HG02981 (cell line): ENCODE measurements around the gene ABCD2.
"Not testable (repeated sequence)": the region's sequence is repeated elsewhere in the genome, so short reads cannot be mapped to it uniquely, and the experiment has no call there.

Experiments
- ATAC-seq: cut with Tn5 transposase; IDR thresholded peaks from one replicate; pipeline ENCODE4 v1.9.1; 2021; ENCODE audit warnings: mild to moderate bottlenecking, moderate library complexity; ENCODE audit not compliant: unreplicated experiment

Gene ABCD2

DNA sequence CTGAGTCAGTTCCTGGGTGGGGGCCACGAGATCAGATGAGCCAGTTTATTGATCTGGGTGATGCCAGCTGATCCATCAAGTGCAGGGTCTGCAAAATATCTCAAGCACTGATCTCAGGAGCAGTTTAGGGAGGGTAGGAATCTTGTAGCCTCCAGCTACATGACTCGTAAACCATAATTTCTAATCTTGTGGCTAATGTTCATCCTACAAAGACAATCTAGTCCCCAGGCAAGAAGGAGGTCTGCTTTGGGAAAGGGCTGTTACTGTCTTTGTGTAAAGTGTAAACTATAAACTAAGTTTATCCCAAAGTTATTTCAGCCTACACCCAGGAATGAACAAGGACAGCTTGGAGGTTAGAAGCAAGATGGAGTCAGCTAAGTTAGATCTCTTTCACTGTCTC is 75.4 kb downstream of the ABCD2 start:
- ATAC-seq = not testable (repeated sequence)

DNA sequence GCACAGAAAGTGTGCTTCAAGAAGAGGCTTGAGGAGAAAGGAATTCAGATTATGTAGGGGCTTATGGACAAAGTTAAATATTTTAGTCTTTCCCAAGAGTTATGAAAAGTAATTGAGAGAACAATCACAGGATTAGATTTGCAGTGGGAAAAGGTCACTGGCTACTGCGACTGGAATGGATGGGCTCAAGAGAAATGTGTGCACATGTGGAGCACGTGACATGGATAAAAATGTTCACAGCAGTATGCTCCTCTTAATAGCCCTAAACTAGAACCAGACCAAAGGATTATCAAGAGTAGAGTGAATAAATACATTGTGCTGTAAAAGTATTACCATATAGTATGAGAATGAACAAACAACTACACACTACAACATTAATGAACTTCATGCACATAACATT is 78.1 kb downstream of the ABCD2 start:
- no peak for ATAC-seq

DNA sequence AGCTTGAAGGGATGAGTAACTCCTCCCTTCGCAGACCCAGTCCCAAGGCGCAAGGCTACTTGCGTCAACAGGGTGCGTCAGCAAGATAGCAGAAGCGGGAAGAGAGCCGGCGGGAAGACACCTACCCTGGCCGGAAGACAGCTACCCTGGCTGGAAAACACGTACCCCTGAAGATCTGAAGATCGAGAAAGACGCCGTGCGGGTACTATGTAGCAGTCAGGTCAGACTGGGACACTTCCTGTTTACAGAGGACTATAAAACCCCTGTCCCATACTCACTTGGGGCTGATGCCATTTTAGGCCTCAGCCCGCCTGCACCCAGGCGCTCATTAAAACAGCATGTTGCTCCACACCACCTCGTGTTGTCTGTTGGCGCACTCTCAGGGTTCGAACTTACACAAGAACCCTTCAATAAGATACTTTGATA is 80.9 kb downstream of the ABCD2 start:
- ATAC-seq = no peak

DNA sequence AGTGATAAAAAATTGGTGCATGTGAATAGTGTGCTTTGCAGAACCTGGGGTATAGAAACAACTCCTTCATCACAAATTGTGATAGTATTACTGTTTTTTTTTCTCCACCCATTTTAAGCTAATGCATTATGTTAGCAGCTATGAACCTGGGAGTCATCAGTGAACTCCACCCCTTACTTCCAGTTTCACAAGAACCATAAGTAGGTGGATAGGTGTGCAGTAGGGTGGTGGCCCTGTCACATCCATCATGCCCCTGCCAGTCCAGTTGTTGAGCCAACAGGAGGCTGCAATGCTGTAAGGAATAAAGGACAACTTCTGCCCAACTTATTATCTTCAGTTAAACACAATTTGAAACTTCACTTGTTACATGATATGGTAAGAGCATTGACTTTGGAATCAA is 85.7 kb downstream of the ABCD2 start:
- no peak for ATAC-seq

DNA sequence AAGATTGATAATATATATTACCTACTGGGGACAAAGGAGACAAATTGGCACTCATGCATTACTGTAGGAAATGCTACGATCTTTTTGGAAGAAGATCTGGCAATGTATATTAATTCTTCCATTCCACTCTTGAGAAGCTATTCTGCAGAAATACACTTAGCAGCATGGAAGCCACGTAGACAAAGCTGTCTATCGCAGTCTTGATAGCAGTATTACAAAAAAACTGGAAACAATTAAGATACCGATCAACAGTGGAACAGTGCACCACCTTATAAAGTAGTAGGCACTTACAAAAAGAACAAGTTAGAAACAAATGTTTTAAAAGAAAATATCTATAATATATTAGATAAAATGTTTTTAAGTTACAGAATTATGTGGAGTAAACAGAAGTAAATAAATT is 87.2 kb downstream of the ABCD2 start:
- ATAC-seq = no peak

DNA sequence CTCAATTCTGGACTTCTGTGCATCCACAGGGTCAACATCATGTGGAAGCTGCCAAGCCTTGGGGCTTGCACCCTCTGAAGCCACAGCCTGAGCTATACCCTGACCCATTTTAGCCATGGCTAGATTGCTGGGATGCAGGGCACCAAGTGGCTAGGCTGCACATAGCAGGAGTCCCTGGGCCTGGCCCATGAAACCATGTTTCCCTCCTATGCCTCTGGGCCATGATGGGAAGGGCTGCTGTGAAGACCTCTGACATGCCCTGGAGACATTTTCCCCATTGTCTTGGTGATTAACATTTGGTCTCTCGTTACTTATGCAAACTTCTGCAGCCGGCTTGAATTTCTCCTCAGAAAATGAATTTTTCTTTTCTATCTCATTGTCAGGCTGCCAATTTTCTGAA is 92.6 kb downstream of the ABCD2 start:
- ATAC-seq = no peak

DNA sequence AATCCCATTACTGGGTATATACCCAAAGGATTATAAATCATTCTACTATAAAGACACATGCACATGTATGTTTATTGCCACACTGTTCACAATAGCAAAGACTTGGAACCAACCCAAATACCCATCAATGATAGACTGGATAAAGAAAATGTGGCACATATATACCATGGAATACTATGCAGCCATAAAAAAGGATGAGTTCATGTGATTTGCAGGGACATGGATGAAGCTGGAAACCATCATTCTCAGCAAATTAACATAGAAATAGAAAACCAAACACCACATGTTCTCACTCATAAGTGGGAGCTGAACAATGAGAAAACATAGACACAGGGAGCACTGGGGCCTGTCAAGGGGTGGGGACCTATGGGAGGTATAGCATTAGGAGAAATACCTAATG is 97.4 kb downstream of the ABCD2 start:
- not testable (repeated sequence) for ATAC-seq

DNA sequence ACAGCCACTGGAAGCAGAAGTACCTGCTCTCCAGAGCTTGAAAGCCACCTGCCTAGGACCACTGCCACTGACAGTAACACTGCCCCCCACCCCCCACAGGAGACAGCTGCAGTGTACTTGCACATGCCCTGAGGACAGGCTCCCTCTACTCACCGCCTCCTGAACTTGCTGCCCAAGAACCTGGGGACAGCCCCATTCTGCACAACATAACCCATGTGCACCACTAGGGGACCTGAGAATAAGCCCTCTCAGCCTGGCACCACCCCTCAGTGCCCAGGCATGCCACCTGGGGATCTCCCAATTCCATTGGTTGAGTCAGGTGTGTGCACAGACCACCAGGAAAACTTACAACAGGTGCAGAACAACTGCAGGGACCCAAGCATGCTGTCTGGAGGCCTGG is 109.6 kb downstream of the ABCD2 start:
- ATAC-seq = no peak

DNA sequence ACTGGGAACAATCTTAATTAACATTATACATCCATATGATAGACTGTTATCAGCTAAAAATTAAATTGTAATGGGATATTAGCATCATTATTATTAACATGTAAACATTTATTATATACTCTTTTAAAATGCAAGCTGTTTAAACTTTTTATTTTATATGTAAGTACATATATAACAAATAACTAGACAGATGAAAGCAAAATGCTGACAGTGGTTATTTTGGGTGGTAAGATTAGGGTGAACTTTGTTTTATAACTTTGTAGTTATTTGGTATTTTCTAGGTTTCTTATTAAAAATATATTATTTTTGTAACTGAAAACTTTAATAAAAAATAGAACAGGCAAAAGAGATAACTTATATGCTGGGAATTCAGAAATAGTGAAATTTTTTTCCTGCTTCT is 114.0 kb downstream of the ABCD2 start:
- no peak for ATAC-seq

DNA sequence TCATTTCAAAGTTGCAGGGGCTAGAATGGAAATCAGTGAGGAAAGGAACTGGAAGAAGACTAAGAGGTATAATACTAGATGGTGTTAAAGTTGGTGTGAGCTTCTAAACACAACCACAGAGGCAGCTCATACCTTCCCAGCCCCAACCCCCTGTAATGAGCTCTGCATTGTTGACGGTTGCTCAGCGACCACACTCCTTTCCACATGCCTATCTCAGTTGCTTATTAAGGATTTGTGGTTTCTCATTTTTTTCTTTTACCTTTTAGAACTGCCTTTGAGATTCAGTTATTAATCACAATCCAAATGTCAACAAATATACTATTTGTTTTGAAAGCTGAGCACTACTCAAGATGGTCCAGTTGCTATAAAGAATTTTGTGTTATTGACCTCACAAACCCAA is 114.6 kb downstream of the ABCD2 start:
- no peak for ATAC-seq

DNA sequence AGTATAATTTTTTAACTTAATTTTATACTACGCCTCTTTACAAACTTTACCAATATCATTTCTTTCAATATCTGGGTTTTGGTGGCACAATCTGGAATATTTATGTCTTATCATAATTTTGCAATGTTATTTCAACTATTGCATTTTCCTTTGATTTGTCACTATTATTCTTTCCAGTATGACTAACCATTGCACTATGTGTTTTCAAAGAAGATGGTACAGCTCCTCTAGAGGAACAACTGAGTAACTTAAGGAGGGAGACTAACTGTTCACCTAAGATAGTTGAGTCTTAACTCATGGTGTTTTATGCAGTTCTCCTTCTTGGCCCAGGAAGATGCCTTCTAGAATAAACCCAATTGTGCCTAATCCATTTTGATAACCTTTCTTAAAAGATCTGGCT is 116.2 kb downstream of the ABCD2 start:
- no peak for ATAC-seq

DNA sequence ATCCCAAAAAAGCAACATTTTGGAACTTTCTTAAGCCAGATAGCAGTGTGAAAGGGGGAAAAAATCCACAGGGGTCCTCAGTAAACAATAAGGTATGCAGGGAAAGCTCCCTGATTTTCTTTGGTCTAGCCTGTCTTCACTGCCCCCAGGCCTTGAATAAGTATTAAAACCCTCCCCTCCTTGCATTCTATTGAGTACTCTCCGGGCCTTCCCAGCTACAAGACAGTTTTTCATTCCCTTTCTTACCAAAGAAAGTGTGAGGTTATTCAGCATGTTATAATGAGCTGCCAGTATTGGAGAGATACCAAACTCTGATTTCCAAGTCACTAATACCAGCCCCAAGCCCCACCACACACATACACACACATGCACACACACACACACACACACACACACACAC is 116.9 kb downstream of the ABCD2 start:
- ATAC-seq = no peak
